Brain microvascular endothelial cell (primary cell): ENCODE data around the gene MSX2.
"Not testable (repeated sequence)": the region's sequence is repeated elsewhere in the genome, so short reads cannot be mapped to it uniquely, and the experiment has no call there.

ENCODE experiments used
- DNase-seq: peaks from one replicate; pipeline ENCODE4 v3.0.0-alpha.2; 2020
- H3K27ac ChIP-seq: fragments of 250-450 bp; sonication (Bioruptor Pico); 2 replicates; pipeline ENCODE4 v1.5.1; 2020; ENCODE audit warnings: mild to moderate bottlenecking, moderate library complexity
- H3K27me3 ChIP-seq: fragments of 250-450 bp; sonication (Bioruptor Pico); replicated peaks from 2 replicates; pipeline ENCODE4 v1.5.1; 2020; ENCODE audit warnings: mild to moderate bottlenecking
- H3K36me3 ChIP-seq: fragments of 250-450 bp; sonication (Bioruptor Pico); replicated peaks from 2 replicates; pipeline ENCODE4 v1.5.1; 2020; ENCODE audit warnings: mild to moderate bottlenecking
- H3K4me3 ChIP-seq: 2 replicates; pipeline ENCODE4 v1.5.1; 2011; ENCODE audit warnings: low read depth, mild to moderate bottlenecking, control low read depth, low read length, moderate library complexity
- CTCF ChIP-seq: IDR thresholded peaks from 2 replicates; pipeline ENCODE4 v1.5.1; 2011; ENCODE audit warnings: low read depth, mild to moderate bottlenecking, moderate library complexity, low read length, control low read depth, inconsistent platforms; ENCODE audit errors: missing control alignments
- in situ Hi-C: cut with HindIII; loops from 2 replicates; pipeline ENCODE4 v1.10.0; 2017; ENCODE audit warnings: low sequenced_read_pairs, low pct_ligation_motif_present

MSX2 gene

GRCh38 chr5:174751154-174752000 lies 27.0 kb downstream of the MSX2 start:
- Histone ChIP-seq H3K4me3 (peak overlapping the region; percentile 39), H3K27ac (no peak overlapping the region), H3K36me3 (no peaks in the 10 kb centered on the region), H3K27me3 (no peaks in the 10 kb centered on the region)
- TF ChIP-seq CTCF = no peak
- in situ Hi-C loops = no loop called here
- no peak for DNase-seq

- no peak for DNase-seq
- no peak overlapping the region for H3K4me3 ChIP-seq
Measured at GRCh38 chr5:174752121-174752520, 27.7 kb downstream of the MSX2 start.

GRCh38 chr5:174755106-174755505 lies 30.7 kb downstream of the MSX2 start:
- Histone ChIP-seq H3K27me3 (no peaks in the 10 kb centered on the region), H3K4me3 (no peak overlapping the region), H3K36me3 (no peaks in the 10 kb centered on the region), H3K27ac (no peak overlapping the region)
- peak; percentile 36 for DNase-seq
- in situ Hi-C loops = no loop called here
- TF ChIP-seq CTCF = no peak

More at GRCh38 chr5:174752121-174752520, 27.7 kb downstream of the MSX2 start:
- in situ Hi-C loops = no loop called here
- Histone ChIP-seq H3K36me3 (no peaks in the 10 kb centered on the region), H3K27ac (no peak overlapping the region), H3K27me3 (no peaks in the 10 kb centered on the region)
- TF ChIP-seq CTCF = no peak

- in situ Hi-C loops = no loop called here
- DNase-seq = no peak
- H3K27me3 ChIP-seq = no peaks in the 10 kb centered on the region
- no peaks in the 10 kb centered on the region for H3K36me3 ChIP-seq
- no peak overlapping the region for H3K4me3 ChIP-seq
- no peak for TF ChIP-seq CTCF
- no peak overlapping the region for H3K27ac ChIP-seq
Measured at GRCh38 chr5:174759091-174759490, 34.7 kb downstream of the MSX2 start.

GRCh38 chr5:174760721-174761120 lies 36.3 kb downstream of the MSX2 start:
- in situ Hi-C loops = no loop called here
- no peaks in the 10 kb centered on the region for H3K36me3 ChIP-seq
- TF ChIP-seq CTCF = no peak

GRCh38 chr5:174761341-174761740 lies 37.0 kb downstream of the MSX2 start:
- H3K27ac ChIP-seq, H3K36me3 ChIP-seq, in situ Hi-C loops, DNase-seq, H3K4me3 ChIP-seq, H3K27me3 ChIP-seq: not testable (repeated sequence)

More at GRCh38 chr5:174760721-174761120, 36.3 kb downstream of the MSX2 start:
- Histone ChIP-seq H3K27ac (no peak overlapping the region), H3K4me3 (no peak overlapping the region), H3K27me3 (no peaks in the 10 kb centered on the region)
- no peak for DNase-seq
